ENCODE results near the gene CHST3. TPM values are rescaled to one million over a fixed set of nuclear protein-coding genes. Genes with fewer than 3 reads are reported as not detected.
"Not testable (repeated sequence)": the region's sequence is repeated elsewhere in the genome, so short reads cannot be mapped to it uniquely, and the experiment has no call there.

CHST3 gene
- 21.1 TPM for polyA plus RNA-seq (2012; ENCODE audit: insufficient read depth, insufficient read length, low read depth)

- H3K36me3 ChIP-seq, result no peaks in the 10 kb centered on the region; the same call in 1 of the 2 replicates
- H3K4me1 ChIP-seq, result peaks cover 11% of the 10 kb centered on the region
- H3K27me3 ChIP-seq, result no peaks in the 10 kb centered on the region
- no peak for TF ChIP-seq CTCF (IDR thresholded peaks at IDR 0.05; ENCODE audit: low read depth, low read length)
- H3K4me3 ChIP-seq (ENCODE audit: low read depth, low read length), result peak within 1 kb of the TSS; percentile 90
- H3K9me3 ChIP-seq, result no peaks in the 10 kb centered on the region
- peak; percentile 62 for DNase-seq
Measured at GRCh38 chr10:71964098-71964742, at the start of gene CHST3. CHST3 (plus strand) TSS chr10:71964395; CDS start chr10:72005843, 41,448 bp downstream.

- Histone ChIP-seq H3K27me3 (no peaks in the 10 kb centered on the region), H3K4me1 (peaks cover 14% of the 10 kb centered on the region), H3K36me3 (no peaks in the 10 kb centered on the region), H3K9me3 (no peaks in the 10 kb centered on the region), H3K4me3 (ENCODE audit: low read depth, low read length) (no peak overlapping the region)
- TF ChIP-seq CTCF (IDR thresholded peaks at IDR 0.05; ENCODE audit: low read depth, low read length), result no peak
- DNase-seq, result no peak
Measured at GRCh38 chr10:71916827-71917226, 47.4 kb upstream of the CHST3 start.

GRCh38 chr10:71918992-71919391, 45.2 kb upstream of the CHST3 start:
- DNase-seq, result no peak

GRCh38 chr10:71919956-71920539, 44.1 kb upstream of the CHST3 start:
- H3K4me3 ChIP-seq (ENCODE audit: low read depth, low read length); H3K27me3 ChIP-seq; DNase-seq; H3K9me3 ChIP-seq; H3K36me3 ChIP-seq: not testable (repeated sequence)
- H3K4me1 ChIP-seq, result peaks cover 17% of the 10 kb centered on the region

More at GRCh38 chr10:71918992-71919391, 45.2 kb upstream of the CHST3 start:
- H3K4me1 ChIP-seq, result peaks cover 17% of the 10 kb centered on the region
- no peaks in the 10 kb centered on the region for H3K27me3 ChIP-seq
- no peak for TF ChIP-seq CTCF (IDR thresholded peaks at IDR 0.05; ENCODE audit: low read depth, low read length)
- no peaks in the 10 kb centered on the region for H3K9me3 ChIP-seq
- no peaks in the 10 kb centered on the region for H3K36me3 ChIP-seq
- no peak overlapping the region for H3K4me3 ChIP-seq (ENCODE audit: low read depth, low read length)

GRCh38 chr10:71920540-71921323, 43.5 kb upstream of the CHST3 start:
- Histone ChIP-seq H3K36me3 (no peaks in the 10 kb centered on the region), H3K4me3 (ENCODE audit: low read depth, low read length) (peak overlapping the region; percentile 16), H3K9me3 (no peaks in the 10 kb centered on the region), H3K4me1 (peaks cover 17% of the 10 kb centered on the region), H3K27me3 (no peaks in the 10 kb centered on the region)
- no peak for DNase-seq
- no peak for TF ChIP-seq CTCF (IDR thresholded peaks at IDR 0.05; ENCODE audit: low read depth, low read length)

GRCh38 chr10:71921324-71922027, 42.7 kb upstream of the CHST3 start:
- Histone ChIP-seq H3K36me3 (no peaks in the 10 kb centered on the region), H3K4me1 (peaks cover 17% of the 10 kb centered on the region), H3K4me3 (ENCODE audit: low read depth, low read length) (peak overlapping the region; percentile 16), H3K9me3 (no peaks in the 10 kb centered on the region), H3K27me3 (no peaks in the 10 kb centered on the region)
- DNase-seq, result peak; percentile 89
- no peak for TF ChIP-seq CTCF (IDR thresholded peaks at IDR 0.05; ENCODE audit: low read depth, low read length)
